Trophoblast cell (in vitro differentiated cells and primary cell): ENCODE data around the gene EDAR.

Experiments used
- DNase-seq, 2 donors: peaks; one replicate each; pipeline ENCODE4 v3.0.0-alpha.2; 2016
- H2AFZ ChIP-seq: 2 replicates; pipeline ENCODE4 v1.6.1; 2013; ENCODE audit warnings: low read length, moderate library complexity, mild to moderate bottlenecking; ENCODE audit not compliant: insufficient read depth, poor library complexity
- H2AK5ac ChIP-seq: 2 replicates; pipeline ENCODE4 v1.6.1; 2013; ENCODE audit warnings: mild to moderate bottlenecking, low read length
- H2BK120ac ChIP-seq: 2 replicates; pipeline ENCODE4 v1.6.1; 2013; ENCODE audit warnings: low read length, mild to moderate bottlenecking, moderate library complexity; ENCODE audit not compliant: insufficient read depth, poor library complexity
- H2BK12ac ChIP-seq: 2 replicates; pipeline ENCODE4 v1.6.1; 2013; ENCODE audit warnings: mild to moderate bottlenecking, low read length, moderate library complexity
- H2BK5ac ChIP-seq: 2 replicates; pipeline ENCODE4 v1.6.1; 2013; ENCODE audit warnings: low read length, low read depth, moderate library complexity, mild to moderate bottlenecking; ENCODE audit not compliant: poor library complexity
- H3K14ac ChIP-seq: 2 replicates; pipeline ENCODE4 v1.6.1; 2013; ENCODE audit warnings: mild to moderate bottlenecking, low read length
- H3K18ac ChIP-seq: 2 replicates; pipeline ENCODE4 v1.6.1; 2013; ENCODE audit warnings: mild to moderate bottlenecking, low read length
- H3K23ac ChIP-seq: 2 replicates; pipeline ENCODE4 v1.6.1; 2013; ENCODE audit warnings: low read length
- H3K27ac ChIP-seq: 2 replicates; pipeline ENCODE4 v1.5.1; 2013; ENCODE audit warnings: low read depth, mild to moderate bottlenecking, inconsistent platforms, low read length, moderate library complexity
- H3K27me3 ChIP-seq: 2 replicates; pipeline ENCODE4 v1.6.1; 2013; ENCODE audit warnings: inconsistent platforms, mild to moderate bottlenecking, low read length, moderate library complexity; ENCODE audit not compliant: insufficient read depth
- H3K36me3 ChIP-seq, 2 experiments: 1 replicate in 1 of 2; 2 replicates in 1 of 2; pipeline ENCODE4 v1.6.1; 2013; ENCODE audit warnings: low read length in 2 of 2, mild to moderate bottlenecking in 2 of 2, moderate library complexity in 1 of 2; ENCODE audit not compliant: insufficient read depth in 2 of 2, control insufficient read depth in 1 of 2
- H3K4ac ChIP-seq: 2 replicates; pipeline ENCODE4 v1.6.1; 2013; ENCODE audit warnings: low read depth, mild to moderate bottlenecking, low read length, moderate library complexity
- H3K4me1 ChIP-seq, 2 experiments: 1 replicate in 1 of 2; 2 replicates in 1 of 2; pipeline ENCODE4 v1.6.1; 2013; ENCODE audit warnings: low read length in 2 of 2, mild to moderate bottlenecking in 2 of 2, moderate library complexity in 1 of 2; ENCODE audit not compliant: insufficient read depth in 2 of 2, control insufficient read depth in 1 of 2
- H3K4me2 ChIP-seq: 2 replicates; pipeline ENCODE4 v1.6.1; 2013; ENCODE audit warnings: inconsistent platforms, mild to moderate bottlenecking, low read length, moderate library complexity
- H3K4me3 ChIP-seq: 2 replicates; pipeline ENCODE4 v1.5.1; 2013; ENCODE audit warnings: mild to moderate bottlenecking, low read depth, low read length, inconsistent platforms
- H3K79me1 ChIP-seq: one replicate; pipeline ENCODE4 v1.6.1; 2013; ENCODE audit warnings: low read length
- H3K79me2 ChIP-seq: 2 replicates; pipeline ENCODE4 v1.6.1; 2013; ENCODE audit warnings: low read length, mild to moderate bottlenecking; ENCODE audit not compliant: control insufficient read depth, insufficient read depth, poor library complexity
- H3K9ac ChIP-seq: 2 replicates; pipeline ENCODE4 v1.6.1; 2013; ENCODE audit warnings: mild to moderate bottlenecking, low read length
- H3K9me3 ChIP-seq: 2 replicates; pipeline ENCODE4 v1.6.1; 2013; ENCODE audit warnings: low read depth, mild to moderate bottlenecking, control low read depth, inconsistent platforms, low read length; ENCODE audit not compliant: insufficient read depth
- H4K12ac ChIP-seq: 2 replicates; pipeline ENCODE4 v1.6.1; 2013; ENCODE audit warnings: low read depth, mild to moderate bottlenecking, low read length, moderate library complexity
- H4K8ac ChIP-seq: 2 replicates; pipeline ENCODE4 v1.6.1; 2013; ENCODE audit warnings: low read depth, mild to moderate bottlenecking, low read length, moderate library complexity
- H4K91ac ChIP-seq: one replicate; pipeline ENCODE4 v1.6.1; 2013; ENCODE audit warnings: low read depth, mild to moderate bottlenecking, low read length, moderate library complexity
- WGBS: extraction: QIAGEN DNeasy Blood & Tissue Kit; methylation state at CpG from one replicate; pipeline ENCODE4 v1.1.7; 2013; ENCODE audit warnings: missing lambda C conversion rate; ENCODE audit not compliant: insufficient read length, insufficient coverage; ENCODE audit errors: extremely low coverage; 5-methylcytosine and 5-hydroxymethylcytosine counted together

EDAR gene

DNA sequence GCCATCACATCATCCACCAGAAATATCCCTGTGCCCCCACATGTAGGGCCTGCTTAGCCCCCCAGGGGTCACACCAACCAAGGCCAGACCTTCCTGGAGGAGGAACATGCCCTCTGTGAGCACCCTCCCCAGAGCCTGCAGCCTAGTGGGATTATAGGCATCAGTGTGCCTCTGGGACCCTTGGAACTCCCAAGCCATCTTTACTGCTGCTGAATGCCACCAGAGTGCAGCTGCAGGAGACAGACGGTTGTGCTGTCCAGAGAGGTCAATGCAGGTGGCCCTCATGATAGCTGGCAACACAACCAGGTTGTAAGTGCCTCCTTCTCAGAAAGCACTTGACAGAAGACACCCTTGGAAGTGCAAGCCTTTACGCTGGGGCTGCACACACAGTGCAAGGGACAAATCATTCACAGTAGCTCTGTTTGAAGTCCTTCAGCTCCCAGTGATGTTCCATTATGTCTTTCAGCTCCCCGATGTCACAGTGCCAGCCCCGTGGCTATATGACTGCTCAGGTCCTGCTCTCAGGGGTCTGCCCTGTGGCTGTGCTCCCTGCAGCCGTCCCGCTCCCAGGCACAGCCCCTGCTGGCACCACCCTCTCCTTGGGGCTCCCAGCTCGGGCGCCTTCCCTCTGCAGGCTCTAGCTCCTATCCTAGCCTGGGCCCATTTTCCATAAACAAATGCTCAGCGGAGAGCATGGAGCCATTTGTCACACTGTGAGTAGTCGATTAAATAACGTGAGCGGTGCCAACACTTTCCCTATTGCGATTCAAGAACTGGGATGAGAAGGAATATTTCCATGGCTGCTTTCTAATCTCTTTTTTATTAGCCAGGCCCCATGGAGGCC lies 65.1 kb downstream of the EDAR start:
- Histone ChIP-seq H4K12ac (no peak overlapping the region), H3K18ac (no peak overlapping the region), H3K4me1 (peaks cover 0 to 2% of the 10 kb centered on the region in 2 experiments), H3K23ac (no peak overlapping the region), H3K79me1 (no peaks in the 10 kb centered on the region), H3K36me3 (no peaks in the 10 kb centered on the region), H3K4me2 (no peak overlapping the region), H3K27me3 (no peaks in the 10 kb centered on the region), H2BK120ac (no peak overlapping the region), H3K14ac (no peak overlapping the region), H3K9me3 (peaks cover 2% of the 10 kb centered on the region), H3K4me3 (no peak overlapping the region), H2AFZ (no peak overlapping the region), H3K9ac (no peak overlapping the region), H4K91ac (no peak overlapping the region), H2BK5ac (no peak overlapping the region), H3K79me2 (no peaks in the 10 kb centered on the region), H2BK12ac (no peak overlapping the region), H4K8ac (no peak overlapping the region), H2AK5ac (no peak overlapping the region), H3K27ac (no peak overlapping the region), H3K4ac (no peak overlapping the region)
- no peak for DNase-seq
- WGBS = no CpG with 5 or more reads among the region's 13 CpGs

DNA sequence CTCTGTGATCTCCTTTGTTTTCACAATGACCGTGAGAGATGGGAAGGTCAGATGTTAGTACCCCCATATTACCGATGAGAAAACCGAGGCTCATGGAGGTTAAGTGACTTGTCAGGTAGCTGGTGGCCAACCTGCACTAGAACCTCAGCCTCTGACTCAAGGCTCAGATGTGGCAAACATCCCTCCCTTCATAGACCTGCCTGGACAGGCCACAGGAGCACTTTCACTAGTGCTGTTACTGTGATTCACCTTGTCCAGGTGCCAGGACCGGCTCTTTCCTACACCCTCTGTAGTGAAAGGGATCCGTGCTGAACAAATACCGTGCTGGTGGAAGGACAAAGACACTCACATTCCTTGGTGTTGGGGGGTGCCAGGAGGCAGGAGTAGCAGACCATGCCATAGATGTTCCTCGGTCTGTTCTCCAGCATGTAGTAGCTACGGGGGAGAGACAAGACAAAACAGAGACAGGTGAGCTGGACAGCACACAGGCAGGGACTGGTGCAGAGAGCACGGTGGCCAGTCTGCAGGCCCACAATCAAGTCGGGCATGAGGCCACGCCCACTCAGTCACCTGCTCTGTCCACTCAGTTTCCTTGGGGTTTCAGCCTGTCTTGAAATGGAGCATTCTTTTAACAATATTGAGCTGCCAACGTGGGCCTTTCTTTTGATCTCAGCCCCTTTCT lies 65.9 kb downstream of the EDAR start:
- Histone ChIP-seq H3K27me3 (no peaks in the 10 kb centered on the region), H4K12ac (no peak overlapping the region), H3K79me1 (no peaks in the 10 kb centered on the region), H2BK12ac (no peak overlapping the region), H2AFZ (no peak overlapping the region), H3K27ac (no peak overlapping the region), H4K91ac (no peak overlapping the region), H2BK120ac (no peak overlapping the region), H3K9me3 (peaks cover 1% of the 10 kb centered on the region), H3K14ac (no peak overlapping the region), H3K4me1 (peaks cover 0 to 2% of the 10 kb centered on the region in 2 experiments), H3K4me2 (no peak overlapping the region), H3K4me3 (no peak overlapping the region), H4K8ac (no peak overlapping the region), H3K18ac (no peak overlapping the region), H3K4ac (no peak overlapping the region), H2AK5ac (no peak overlapping the region), H3K23ac (no peak overlapping the region), H2BK5ac (no peak overlapping the region), H3K36me3 (no peaks in the 10 kb centered on the region), H3K79me2 (no peaks in the 10 kb centered on the region), H3K9ac (no peak overlapping the region)
- no CpG with 5 or more reads among the region's 12 CpGs for WGBS
- DNase-seq = peak; percentile 80 to 84

DNA sequence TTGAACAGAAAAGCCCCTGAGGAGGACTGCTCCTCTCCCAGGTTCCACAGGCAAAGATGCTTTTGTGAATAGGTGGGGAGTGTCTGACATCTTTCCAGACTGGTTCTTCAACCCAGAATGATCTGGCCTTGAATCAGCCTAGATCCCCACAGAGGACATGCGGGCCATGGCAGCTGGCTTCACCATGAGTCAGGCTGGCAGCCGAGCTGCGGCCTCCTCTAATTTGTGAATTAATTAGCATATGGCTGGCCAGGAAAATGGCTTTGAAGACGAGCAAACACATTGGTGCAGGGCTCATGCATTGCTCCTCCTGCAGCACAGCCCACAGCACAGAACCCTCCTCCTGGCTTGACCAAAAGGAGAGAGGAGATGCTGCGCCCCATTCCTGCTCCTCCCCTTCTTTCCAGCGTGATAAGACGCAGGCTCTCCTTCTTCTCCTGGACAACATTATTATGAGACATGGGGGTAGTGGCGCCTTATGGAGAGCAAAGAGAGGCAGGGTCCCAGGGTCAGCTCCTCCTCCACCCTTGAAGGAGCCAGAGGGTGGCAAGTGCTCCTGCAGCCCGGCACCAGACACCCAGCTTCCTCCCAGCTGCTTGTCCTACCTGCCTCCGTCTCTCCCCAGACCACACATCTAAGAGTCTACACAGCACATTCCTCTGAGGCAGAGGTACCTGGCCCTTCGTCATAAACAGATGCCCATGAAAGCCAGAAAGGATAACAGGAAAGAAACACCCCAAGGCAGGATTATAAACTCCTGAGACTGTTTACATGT lies 66.7 kb downstream of the EDAR start:
- Histone ChIP-seq H3K9ac (no peak overlapping the region), H4K8ac (no peak overlapping the region), H3K9me3 (no peaks in the 10 kb centered on the region), H3K4ac (no peak overlapping the region), H2AK5ac (no peak overlapping the region), H4K12ac (no peak overlapping the region), H3K36me3 (no peaks in the 10 kb centered on the region), H3K18ac (no peak overlapping the region), H2BK5ac (no peak overlapping the region), H3K79me2 (no peaks in the 10 kb centered on the region), H2AFZ (no peak overlapping the region), H2BK12ac (no peak overlapping the region), H3K4me1 (peaks cover 0 to 2% of the 10 kb centered on the region in 2 experiments), H4K91ac (no peak overlapping the region), H3K79me1 (no peaks in the 10 kb centered on the region), H3K4me3 (no peak overlapping the region), H3K27ac (no peak overlapping the region), H3K27me3 (no peaks in the 10 kb centered on the region), H2BK120ac (no peak overlapping the region), H3K4me2 (no peak overlapping the region), H3K23ac (no peak overlapping the region), H3K14ac (no peak overlapping the region)
- DNase-seq = peak; percentile 93 to 94
- no CpG with 5 or more reads among the region's 11 CpGs for WGBS

DNA sequence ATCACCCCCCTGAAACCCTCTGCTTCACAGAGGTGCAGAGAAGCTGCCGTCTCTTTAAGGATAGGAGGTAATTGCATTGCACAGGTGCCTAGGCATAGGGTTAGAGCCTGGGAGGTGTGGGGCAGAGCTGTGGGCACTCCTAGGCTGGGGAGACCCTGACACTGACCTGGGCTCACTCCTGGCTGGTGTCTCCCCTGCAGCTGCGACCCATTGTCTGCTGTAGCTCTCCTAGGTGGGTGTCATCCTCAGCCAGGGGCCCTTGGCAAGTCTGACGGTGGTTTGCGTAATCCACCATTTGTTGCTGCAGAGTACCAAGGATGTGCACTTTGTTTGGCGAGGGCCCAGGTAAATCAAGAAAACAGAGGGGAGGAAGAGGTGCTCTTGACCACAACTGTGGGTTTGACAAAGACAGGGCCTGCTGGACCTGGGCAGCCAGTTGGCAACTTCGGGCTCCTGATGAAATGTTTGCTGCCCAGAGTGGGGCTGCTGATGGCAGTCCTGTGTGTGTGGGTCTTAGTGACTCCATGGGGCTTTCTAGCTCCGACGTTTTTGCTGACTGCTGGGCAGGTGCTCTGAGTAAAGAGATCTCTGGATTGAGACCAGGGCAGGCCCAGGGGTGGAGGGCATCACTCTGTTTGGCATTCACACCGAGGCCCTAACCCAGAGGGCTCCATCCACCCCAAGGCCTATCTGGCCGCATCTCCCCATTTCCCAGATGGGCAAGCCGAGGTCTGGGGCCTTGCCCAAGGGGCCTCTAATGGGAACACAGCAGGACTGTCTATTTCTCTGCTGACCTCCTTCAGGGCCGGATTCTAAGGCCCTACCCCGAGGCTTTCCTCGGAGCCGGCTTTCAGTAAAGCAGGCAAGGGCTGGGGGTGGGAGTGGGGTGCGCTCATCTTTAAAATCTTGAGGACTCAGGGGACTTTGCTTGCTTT lies 67.7 kb downstream of the EDAR start:
- H4K8ac ChIP-seq = no peak overlapping the region
- no peak overlapping the region for H3K4me2 ChIP-seq
- no CpG with 5 or more reads among the region's 16 CpGs for WGBS

More for the DNA sequence above, 67.7 kb downstream of the EDAR start:
- Histone ChIP-seq H4K91ac (no peak overlapping the region), H2AK5ac (no peak overlapping the region), H3K36me3 (no peaks in the 10 kb centered on the region), H2BK5ac (no peak overlapping the region), H3K27me3 (no peaks in the 10 kb centered on the region), H3K9me3 (no peaks in the 10 kb centered on the region), H3K79me2 (no peaks in the 10 kb centered on the region), H3K18ac (no peak overlapping the region), H2BK120ac (no peak overlapping the region), H3K79me1 (no peaks in the 10 kb centered on the region), H3K4me1 (peaks cover 0 to 2% of the 10 kb centered on the region in 2 experiments), H3K4me3 (no peak overlapping the region), H2BK12ac (no peak overlapping the region), H3K4ac (no peak overlapping the region), H2AFZ (no peak overlapping the region), H3K9ac (no peak overlapping the region), H3K27ac (no peak overlapping the region), H3K23ac (no peak overlapping the region), H4K12ac (no peak overlapping the region), H3K14ac (no peak overlapping the region)
- no peak for DNase-seq
